HG03342 (cell line): ENCODE results near the gene DACH2.

Experiments
- ATAC-seq: cut with Tn5 transposase; IDR thresholded peaks from one replicate; pipeline ENCODE4 v1.9.1; 2021; ENCODE audit warnings: mild to moderate bottlenecking, moderate library complexity; ENCODE audit not compliant: unreplicated experiment

DACH2 gene

DNA sequence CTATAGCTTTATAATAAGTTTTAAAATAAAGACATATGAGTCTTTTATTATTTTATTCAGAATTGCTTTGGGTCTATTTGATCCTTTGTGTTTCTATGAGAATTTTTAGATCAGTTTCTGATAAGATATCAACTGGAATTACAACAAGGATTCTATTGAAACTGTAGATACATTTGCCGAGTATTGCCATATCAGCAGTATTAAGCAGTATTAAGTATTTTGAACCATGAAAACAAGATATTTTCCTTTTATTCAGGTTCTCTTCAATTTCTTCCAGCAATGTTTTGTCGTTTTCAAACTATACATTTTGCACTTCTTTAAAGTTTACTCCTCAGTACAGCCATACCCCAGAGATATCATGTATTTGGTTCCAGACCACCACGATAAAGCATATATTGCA is 598.8 kb downstream of the DACH2 start:
- ATAC-seq, result no peak

DNA sequence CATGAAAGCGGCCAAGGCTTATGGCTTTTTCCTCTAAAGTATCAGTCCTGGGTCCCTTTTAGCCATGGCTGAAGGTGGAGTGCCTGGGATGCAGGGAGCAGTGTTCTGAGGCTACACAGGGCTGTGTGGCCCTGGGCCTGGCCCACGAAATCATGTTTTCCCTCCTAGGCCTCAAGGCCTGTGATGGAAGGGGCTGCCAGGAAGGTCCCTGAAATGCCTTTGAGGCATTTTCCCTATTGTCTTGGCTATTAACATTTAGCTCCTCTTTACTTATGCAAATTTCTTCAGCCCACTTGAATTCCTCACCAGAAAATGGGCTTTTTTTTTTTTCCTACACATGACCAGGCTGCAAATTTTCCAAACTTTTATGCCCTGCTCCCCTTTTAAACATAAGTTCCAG is 657.0 kb downstream of the DACH2 start:
- no peak for ATAC-seq

DNA sequence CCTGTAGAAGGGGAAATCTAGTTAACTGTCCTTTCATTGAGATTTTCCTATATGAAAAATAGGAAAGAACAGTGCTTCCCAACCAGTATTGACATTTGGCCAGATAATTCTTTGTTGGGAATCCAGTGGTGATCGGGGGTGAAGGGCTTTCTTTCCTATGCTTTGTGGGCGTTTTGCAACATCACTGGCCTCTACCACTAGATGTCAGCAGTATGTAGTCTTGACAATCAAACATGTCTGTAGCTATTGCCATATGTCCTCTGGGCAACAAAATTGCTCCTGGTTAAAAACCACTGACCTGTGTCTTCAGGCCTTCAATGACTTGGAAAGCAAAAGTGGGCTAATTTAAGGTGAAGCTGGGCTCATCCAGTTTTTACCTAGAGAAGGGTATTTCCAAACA is 658.5 kb downstream of the DACH2 start:
- ATAC-seq, result peak; percentile 71

DNA sequence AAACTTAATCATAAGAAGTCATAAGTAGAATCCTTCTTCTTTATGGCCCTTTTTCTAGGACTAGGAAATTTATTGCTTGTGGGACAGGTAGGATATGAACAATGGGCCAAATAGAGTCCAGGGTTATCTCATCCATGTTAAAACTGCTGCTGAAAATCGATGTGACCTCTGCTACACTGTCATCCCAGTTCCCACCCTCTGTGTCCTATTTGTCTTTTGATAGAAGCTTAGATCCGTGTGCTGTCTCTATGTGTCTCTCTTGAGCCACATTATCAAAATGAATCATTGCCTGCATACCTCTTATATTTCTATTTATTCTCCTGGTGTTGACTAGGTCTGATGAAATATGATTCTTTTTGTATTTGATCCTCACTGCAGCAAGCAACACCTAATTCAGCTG is 661.4 kb downstream of the DACH2 start:
- ATAC-seq, result no peak

DNA sequence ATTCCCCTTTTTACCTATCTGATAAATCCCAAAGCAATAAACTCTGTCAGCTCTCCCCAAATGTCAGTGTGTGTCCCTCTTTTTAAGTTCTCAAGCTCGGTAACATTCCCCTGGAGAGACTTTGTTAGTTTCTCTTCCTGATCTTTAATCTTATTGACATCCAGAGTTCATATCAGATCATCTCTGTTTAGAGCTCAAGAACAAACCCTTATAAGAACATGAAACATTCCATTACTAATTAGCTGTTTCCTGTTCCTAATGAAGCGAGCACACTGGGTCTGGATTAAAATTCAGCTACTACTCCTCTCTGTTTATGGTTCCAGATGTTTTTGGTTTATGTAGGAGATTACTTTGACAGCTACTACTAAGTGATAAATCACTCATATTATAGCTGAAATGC is 681.5 kb downstream of the DACH2 start:
- no peak for ATAC-seq

DNA sequence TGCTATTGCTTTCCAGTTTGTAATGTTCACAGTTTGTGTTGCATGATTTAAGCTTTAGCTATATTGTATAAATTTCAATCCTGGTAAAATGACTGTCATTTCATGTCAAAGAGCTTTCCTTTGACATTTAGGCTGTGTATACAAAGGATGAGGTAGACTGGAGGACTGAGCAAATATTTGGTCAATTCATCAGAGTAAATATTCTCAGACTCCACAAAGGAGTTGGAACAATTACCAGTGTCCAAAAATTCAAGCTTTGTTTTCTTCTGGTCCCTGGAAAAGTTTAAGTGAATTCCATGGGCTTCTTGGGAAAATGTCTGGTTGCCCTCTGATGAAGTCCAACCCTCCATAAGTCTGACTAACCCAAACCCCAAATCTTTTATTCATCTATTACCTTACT is 682.4 kb downstream of the DACH2 start:
- no peak for ATAC-seq

DNA sequence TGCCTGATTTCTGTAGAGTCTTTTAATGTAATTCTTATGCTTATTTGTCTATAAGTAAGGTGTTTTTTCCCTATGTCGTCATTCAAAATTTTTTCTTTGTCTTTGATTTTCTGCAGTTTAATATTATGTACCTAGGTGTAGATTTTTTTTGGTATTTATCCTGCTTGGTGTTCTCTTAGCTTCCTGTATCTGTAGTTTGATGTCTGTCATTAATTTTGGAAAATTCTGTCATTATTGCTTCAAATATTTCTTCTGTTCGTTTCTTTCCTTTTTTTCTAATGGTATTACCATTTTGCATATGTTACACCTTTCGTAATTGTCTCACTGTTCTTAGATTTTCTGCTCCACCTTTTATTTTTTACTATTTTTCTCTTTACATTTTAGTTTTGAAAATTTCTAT is 696.9 kb downstream of the DACH2 start:
- no peak for ATAC-seq
